ENCODE results near the gene SLC37A4. TPM values are rescaled to one million over a fixed set of nuclear protein-coding genes. Genes with fewer than 3 reads are reported as not detected.
"Not testable (repeated sequence)": the region's sequence is repeated elsewhere in the genome, so short reads cannot be mapped to it uniquely, and the experiment has no call there.

Gene SLC37A4
- polyA plus RNA-seq, 2 of the 4 experiments (the other 2 are of a cell fraction): 15.5 to 21.2 TPM

DNA sequence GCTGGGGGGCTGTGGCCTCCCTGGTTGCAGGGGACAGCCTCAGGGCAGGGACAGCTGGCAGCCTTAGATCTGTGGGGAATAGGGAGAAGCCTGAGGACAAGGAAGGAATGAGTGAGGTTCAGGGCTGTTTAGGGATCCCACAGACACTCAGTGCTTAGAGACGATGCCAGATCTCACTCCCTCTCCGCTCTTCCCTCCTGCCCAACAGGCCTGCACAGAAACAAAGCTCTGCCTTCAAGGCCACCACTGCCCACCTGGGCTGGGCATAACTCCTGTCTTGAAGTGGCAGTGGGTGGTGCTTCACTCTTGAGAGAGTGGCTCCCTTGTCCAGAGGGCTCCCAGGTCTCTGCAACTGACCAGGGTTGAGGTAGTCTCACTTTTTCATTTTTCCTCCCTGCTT is 45.9 kb downstream of the SLC37A4 start:
- CTCF ChIA-PET: interaction anchor here (0.5 to 2.0 kb wide), 4 partner anchors 28 to 295 kb away, joined by 3 to 7 read pairs (median 5); no protein-coding TSS in a partner anchor
- POLR2A ChIA-PET: no interaction called here
- no peak overlapping the region for H3K4me2 ChIP-seq

GRCh38 chr11:118984337-118984736 is 46.3 kb downstream of the SLC37A4 start:
- H3K27ac ChIP-seq; H3K4me1 ChIP-seq; H3K9me3 ChIP-seq; H3K4me3 ChIP-seq; FAIRE-seq; POLR2A ChIA-PET; H3K4me2 ChIP-seq; ATAC-seq; DNase-seq (ENCODE audit: low read depth in 1 of 2, low spot score in 1 of 2): not testable (repeated sequence)
- CTCF ChIA-PET: interaction anchor here (0.5 to 2.0 kb wide), 3 partner anchors 36 to 294 kb away, joined by 3 to 7 read pairs (median 5); no protein-coding TSS in a partner anchor
- WGBS (ENCODE audit: missing lambda C conversion rate): 72% methylated on average over 8 of the region's 8 CpGs

More for the DNA sequence above, 45.9 kb downstream of the SLC37A4 start:
- WGBS (ENCODE audit: missing lambda C conversion rate): 95% methylated on average over 2 of the region's 2 CpGs
- DNase-seq (ENCODE audit: low read depth in 1 of 2, low spot score in 1 of 2) (no peak), ATAC-seq (no peak; a peak in 1 of 6 replicates), FAIRE-seq (no peak)
- Histone ChIP-seq H3K4me1 (no peaks in the 10 kb centered on the region), H3K9me3 (no peaks in the 10 kb centered on the region), H3K4me3 (no peak overlapping the region), H3K27ac (no peak overlapping the region)
- TF ChIP-seq NPAS2 (CRISPR knock-in tag; IDR thresholded peaks at IDR 0.05; ENCODE audit: borderline replicate concordance): no peak
- TF ChIP-seq POLR2AphosphoS2 (conservative IDR thresholded peaks at IDR 0.05; ENCODE audit: low read length): no peak
- TF ChIP-seq RAD21 (conservative IDR thresholded peaks at IDR 0.05 in 1 of 2, IDR thresholded peaks at IDR 0.05 in 1 of 2): no peak
- TF ChIP-seq NFE2L2 (conservative IDR thresholded peaks at IDR 0.05; ENCODE audit: low read length): no peak
- no peak for TF ChIP-seq KDM5A (IDR thresholded peaks at IDR 0.05)
- TF ChIP-seq FOSB (CRISPR knock-in tag; IDR thresholded peaks at IDR 0.05): no peak
- no peak for TF ChIP-seq RNF2 (IDR thresholded peaks at IDR 0.05; ENCODE audit: borderline replicate concordance, low read depth)
- no peak for TF ChIP-seq RARB (CRISPR knock-in tag; IDR thresholded peaks at IDR 0.05)
- TF ChIP-seq, protein P1, sequence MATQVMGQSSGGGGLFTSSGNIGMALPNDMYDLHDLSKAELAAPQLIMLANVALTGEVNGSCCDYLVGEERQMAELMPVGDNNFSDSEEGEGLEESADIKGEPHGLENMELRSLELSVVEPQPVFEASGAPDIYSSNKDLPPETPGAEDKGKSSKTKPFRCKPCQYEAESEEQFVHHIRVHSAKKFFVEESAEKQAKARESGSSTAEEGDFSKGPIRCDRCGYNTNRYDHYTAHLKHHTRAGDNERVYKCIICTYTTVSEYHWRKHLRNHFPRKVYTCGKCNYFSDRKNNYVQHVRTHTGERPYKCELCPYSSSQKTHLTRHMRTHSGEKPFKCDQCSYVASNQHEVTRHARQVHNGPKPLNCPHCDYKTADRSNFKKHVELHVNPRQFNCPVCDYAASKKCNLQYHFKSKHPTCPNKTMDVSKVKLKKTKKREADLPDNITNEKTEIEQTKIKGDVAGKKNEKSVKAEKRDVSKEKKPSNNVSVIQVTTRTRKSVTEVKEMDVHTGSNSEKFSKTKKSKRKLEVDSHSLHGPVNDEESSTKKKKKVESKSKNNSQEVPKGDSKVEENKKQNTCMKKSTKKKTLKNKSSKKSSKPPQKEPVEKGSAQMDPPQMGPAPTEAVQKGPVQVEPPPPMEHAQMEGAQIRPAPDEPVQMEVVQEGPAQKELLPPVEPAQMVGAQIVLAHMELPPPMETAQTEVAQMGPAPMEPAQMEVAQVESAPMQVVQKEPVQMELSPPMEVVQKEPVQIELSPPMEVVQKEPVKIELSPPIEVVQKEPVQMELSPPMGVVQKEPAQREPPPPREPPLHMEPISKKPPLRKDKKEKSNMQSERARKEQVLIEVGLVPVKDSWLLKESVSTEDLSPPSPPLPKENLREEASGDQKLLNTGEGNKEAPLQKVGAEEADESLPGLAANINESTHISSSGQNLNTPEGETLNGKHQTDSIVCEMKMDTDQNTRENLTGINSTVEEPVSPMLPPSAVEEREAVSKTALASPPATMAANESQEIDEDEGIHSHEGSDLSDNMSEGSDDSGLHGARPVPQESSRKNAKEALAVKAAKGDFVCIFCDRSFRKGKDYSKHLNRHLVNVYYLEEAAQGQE (IDR thresholded peaks at IDR 0.05): no peak
- TF ChIP-seq ZFP36 (IDR thresholded peaks at IDR 0.05; ENCODE audit: borderline replicate concordance, partially characterized antibody): no peak
- no peak for TF ChIP-seq JUNB (IDR thresholded peaks at IDR 0.05)
- no peak for TF ChIP-seq HDAC2 (IDR thresholded peaks at IDR 0.05)
- no peak for TF ChIP-seq JUN (IDR thresholded peaks at IDR 0.05)
- TF ChIP-seq USF2 (IDR thresholded peaks at IDR 0.05): no peak
- TF ChIP-seq, protein P2, sequence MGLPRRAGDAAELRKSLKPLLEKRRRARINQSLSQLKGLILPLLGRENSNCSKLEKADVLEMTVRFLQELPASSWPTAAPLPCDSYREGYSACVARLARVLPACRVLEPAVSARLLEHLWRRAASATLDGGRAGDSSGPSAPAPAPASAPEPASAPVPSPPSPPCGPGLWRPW (IDR thresholded peaks at IDR 0.05): no peak
- no peak for TF ChIP-seq HOXB13 (CRISPR knock-in tag; IDR thresholded peaks at IDR 0.05; ENCODE audit: low read depth)
- TF ChIP-seq, protein P3, sequence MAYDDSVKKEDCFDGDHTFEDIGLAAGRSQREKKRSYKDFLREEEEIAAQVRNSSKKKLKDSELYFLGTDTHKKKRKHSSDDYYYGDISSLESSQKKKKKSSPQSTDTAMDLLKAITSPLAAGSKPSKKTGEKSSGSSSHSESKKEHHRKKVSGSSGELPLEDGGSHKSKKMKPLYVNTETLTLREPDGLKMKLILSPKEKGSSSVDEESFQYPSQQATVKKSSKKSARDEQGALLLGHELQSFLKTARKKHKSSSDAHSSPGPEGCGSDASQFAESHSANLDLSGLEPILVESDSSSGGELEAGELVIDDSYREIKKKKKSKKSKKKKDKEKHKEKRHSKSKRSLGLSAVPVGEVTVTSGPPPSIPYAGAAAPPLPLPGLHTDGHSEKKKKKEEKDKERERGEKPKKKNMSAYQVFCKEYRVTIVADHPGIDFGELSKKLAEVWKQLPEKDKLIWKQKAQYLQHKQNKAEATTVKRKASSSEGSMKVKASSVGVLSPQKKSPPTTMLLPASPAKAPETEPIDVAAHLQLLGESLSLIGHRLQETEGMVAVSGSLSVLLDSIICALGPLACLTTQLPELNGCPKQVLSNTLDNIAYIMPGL (CRISPR knock-in tag; IDR thresholded peaks at IDR 0.05; ENCODE audit: borderline replicate concordance): no peak
- no peak for TF ChIP-seq CHD2 (IDR thresholded peaks at IDR 0.05; ENCODE audit: low read length, partially characterized antibody)

Data from A549 (cell line).